HG02798 (cell line): ENCODE measurements around the gene CUL1.

ENCODE experiments used
- ATAC-seq: cut with Tn5 transposase; IDR thresholded peaks from one replicate; pipeline ENCODE4 v1.9.1; 2021; ENCODE audit warnings: mild to moderate bottlenecking; ENCODE audit not compliant: unreplicated experiment, poor library complexity

Gene CUL1

GRCh38 chr7:148714498-148714897, 15.8 kb downstream of the CUL1 start:
- no peak for ATAC-seq

- no peak for ATAC-seq
Observed at GRCh38 chr7:148715027-148715426, 16.3 kb downstream of the CUL1 start.

GRCh38 chr7:148717266-148717793, 18.6 kb downstream of the CUL1 start:
- no peak for ATAC-seq

GRCh38 chr7:148718431-148718830, 19.7 kb downstream of the CUL1 start:
- no peak for ATAC-seq

GRCh38 chr7:148719753-148720152, 21.1 kb downstream of the CUL1 start:
- no peak for ATAC-seq

- ATAC-seq: no peak
Observed at GRCh38 chr7:148720472-148720871, 21.8 kb downstream of the CUL1 start.

- no peak for ATAC-seq
Observed at GRCh38 chr7:148721390-148721789, 22.7 kb downstream of the CUL1 start.

GRCh38 chr7:148722340-148723165, 23.9 kb downstream of the CUL1 start:
- no peak for ATAC-seq

- ATAC-seq: no peak
Observed at GRCh38 chr7:148723166-148723559, 24.5 kb downstream of the CUL1 start.

- no peak for ATAC-seq
Observed at GRCh38 chr7:148723846-148724245, 25.1 kb downstream of the CUL1 start.

GRCh38 chr7:148726385-148726784, 27.7 kb downstream of the CUL1 start:
- ATAC-seq: no peak

- ATAC-seq: no peak
Observed at GRCh38 chr7:148727501-148728278, 29.0 kb downstream of the CUL1 start.

- ATAC-seq: no peak
Observed at GRCh38 chr7:148729984-148730733, 31.5 kb downstream of the CUL1 start.

- ATAC-seq: no peak
Observed at GRCh38 chr7:148732862-148733261, 34.2 kb downstream of the CUL1 start.

GRCh38 chr7:148733496-148733895, 34.8 kb downstream of the CUL1 start:
- no peak for ATAC-seq

- no peak for ATAC-seq
Observed at GRCh38 chr7:148735141-148735540, 36.4 kb downstream of the CUL1 start.

- no peak for ATAC-seq
Observed at GRCh38 chr7:148735967-148736366, 37.3 kb downstream of the CUL1 start.

- ATAC-seq: no peak
Observed at GRCh38 chr7:148738737-148739535, 40.2 kb downstream of the CUL1 start.

GRCh38 chr7:148746135-148746534, 47.4 kb downstream of the CUL1 start:
- ATAC-seq: no peak

GRCh38 chr7:148747274-148747673, 48.6 kb downstream of the CUL1 start:
- ATAC-seq: no peak
